HUDEP-2 (cell line): ENCODE measurements around the gene KPNB1.

Experiments
- DNase-seq, 76 experiments: peaks; one replicate each; lab custom pipeline; 2025; ENCODE audit not compliant: unreplicated experiment in 76 of 76; lab: John Stamatoyannopoulos, UW

Gene KPNB1

DNA sequence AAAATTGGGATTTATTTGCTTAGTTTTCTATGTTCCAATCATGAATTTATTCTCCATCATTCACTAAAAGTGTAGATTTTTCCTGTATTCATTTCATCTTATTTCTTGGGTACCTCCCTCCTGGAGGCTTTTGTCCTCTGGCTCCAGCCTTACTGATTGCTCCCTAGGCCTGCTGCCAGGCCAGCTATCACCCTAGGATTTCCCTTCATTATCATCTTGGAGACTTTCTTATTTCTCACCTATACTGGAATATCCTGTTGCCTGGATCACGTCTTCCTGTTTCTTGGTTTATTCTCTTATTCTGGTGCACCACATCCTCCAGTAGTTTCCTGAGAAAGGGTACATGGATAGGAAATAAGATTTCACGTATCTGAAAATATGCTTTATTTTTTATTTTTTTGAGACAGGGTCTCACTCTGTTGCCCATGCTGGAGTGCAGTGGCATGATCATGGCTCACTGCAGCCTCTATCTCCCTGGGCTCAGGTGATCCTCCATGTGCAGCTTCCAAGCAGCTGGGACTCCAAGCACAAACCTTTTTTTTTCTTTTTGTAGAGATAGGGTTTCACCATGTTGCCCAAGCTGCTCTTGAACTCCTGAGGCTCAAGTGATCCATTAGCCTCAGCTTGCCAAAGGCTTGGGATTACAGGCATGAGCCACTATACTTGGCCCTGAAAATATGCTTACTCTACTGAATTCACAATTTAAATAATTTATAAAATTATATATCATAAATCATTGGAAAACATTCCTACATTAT lies 13.3 kb upstream of the KPNB1 start:
- DNase-seq, result no peak

DNA sequence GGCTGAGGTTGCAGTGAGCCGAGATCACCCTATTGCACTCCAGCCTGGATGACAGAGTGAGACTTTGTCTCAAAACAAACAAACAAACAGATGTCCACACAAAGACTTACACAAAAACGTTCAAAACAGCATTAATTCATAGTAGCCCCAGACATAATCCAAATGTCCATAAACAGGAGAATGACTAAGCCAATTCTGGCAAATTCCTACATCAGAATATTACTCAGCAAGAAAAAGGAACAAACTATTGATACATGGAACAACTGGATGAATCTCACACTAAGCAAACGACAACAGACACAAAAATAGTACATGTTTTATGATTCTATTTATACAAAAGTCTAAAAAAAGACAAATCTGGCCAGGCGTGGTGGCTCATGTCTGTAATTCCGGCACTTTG lies 10.8 kb upstream of the KPNB1 start:
- no peak for DNase-seq

DNA sequence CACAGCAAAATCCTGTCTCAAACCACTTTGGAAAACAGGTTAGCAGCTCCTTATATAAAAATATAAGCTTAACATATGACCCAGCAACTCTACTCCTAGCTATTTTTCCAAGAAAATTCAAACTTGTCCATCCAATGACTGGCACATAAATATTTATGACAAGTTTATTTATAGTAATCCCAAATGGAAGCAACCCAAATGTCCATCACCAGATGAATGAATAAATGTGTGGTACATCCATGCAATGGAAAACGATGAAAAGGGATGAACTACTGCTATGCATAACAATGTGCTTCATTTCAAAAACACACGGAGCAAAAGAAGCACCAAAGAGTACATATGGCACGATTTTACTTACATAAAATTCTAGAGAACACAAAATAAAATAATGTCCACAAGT lies 9.6 kb upstream of the KPNB1 start:
- no peak for DNase-seq

DNA sequence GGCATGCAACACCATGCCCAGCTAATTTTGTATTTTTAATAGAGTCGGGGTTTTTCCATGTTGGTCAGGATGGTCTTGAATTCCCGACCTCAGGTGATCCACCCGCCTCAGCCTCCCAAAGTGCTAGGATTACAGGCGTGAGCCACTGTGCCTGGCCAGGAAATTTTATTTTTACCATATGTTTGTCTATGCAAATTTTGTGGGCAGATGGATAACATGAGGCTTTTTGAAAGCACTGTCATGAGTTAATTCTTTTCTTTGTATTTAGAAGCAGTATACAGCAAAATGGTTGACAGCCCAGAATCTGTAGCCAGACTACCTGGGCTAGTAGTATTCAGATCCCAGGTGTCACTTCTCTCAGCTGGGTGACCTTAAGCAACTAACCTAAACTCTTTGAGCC lies 8.5 kb upstream of the KPNB1 start:
- no peak for DNase-seq

DNA sequence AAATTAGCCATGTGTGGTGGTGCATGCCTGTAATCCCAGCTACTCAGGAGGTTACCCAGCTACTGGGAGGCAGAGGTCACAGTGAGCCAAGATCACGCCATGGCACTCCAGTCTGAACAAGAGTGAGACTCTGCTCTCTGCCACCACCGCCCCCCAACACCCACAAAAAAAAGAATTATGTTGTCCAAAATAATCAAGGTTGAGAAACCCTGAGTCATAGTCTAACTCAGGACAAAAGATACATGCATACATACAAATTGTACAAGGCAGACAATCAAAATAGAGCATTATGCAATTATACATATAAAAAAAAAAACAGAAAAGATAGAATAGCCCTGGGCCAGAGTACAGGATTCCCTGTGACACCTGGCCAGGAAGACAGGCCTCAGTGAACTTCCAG lies 6.6 kb upstream of the KPNB1 start:
- DNase-seq, result no peak

DNA sequence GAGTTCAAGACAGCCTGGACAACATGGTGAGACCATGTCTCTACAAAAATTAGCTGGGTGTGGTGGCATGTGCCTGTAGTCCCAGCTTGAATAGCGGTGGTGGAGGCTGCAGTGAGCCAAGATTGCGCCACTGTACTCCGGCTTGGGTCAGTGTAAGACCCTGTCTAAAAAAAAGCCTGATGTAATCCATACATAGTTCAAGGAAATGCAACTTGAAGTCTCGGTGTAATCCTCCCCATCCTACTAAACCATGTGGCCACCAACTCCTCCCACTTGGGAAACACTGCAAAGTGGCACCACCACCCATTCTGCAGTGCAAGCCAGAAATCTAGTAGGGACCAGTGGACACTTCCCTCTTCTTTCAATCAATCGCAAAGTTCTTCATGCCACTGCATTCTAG lies 5.4 kb upstream of the KPNB1 start:
- DNase-seq, result no peak

DNA sequence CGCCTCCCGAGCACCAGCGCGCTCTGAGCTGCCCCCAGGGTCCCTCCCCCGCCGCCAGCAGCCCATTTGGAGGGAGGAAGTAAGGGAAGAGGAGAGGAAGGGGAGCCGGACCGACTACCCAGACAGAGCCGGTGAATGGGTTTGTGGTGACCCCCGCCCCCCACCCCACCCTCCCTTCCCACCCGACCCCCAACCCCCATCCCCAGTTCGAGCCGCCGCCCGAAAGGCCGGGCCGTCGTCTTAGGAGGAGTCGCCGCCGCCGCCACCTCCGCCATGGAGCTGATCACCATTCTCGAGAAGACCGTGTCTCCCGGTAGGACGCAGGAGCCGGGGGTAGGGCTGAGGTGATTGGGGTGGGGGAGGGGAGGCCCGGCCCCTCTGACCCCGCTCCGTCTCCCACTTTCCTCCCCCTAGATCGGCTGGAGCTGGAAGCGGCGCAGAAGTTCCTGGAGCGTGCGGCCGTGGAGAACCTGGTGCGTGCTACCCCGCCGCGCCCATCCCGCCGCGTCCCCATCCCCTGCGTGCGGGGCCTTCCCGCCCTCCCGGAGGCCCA lies 329 bp downstream of the KPNB1 start:
- peak in 17 of 76 experiments; percentile 31 to 84 (median 62) for DNase-seq

DNA sequence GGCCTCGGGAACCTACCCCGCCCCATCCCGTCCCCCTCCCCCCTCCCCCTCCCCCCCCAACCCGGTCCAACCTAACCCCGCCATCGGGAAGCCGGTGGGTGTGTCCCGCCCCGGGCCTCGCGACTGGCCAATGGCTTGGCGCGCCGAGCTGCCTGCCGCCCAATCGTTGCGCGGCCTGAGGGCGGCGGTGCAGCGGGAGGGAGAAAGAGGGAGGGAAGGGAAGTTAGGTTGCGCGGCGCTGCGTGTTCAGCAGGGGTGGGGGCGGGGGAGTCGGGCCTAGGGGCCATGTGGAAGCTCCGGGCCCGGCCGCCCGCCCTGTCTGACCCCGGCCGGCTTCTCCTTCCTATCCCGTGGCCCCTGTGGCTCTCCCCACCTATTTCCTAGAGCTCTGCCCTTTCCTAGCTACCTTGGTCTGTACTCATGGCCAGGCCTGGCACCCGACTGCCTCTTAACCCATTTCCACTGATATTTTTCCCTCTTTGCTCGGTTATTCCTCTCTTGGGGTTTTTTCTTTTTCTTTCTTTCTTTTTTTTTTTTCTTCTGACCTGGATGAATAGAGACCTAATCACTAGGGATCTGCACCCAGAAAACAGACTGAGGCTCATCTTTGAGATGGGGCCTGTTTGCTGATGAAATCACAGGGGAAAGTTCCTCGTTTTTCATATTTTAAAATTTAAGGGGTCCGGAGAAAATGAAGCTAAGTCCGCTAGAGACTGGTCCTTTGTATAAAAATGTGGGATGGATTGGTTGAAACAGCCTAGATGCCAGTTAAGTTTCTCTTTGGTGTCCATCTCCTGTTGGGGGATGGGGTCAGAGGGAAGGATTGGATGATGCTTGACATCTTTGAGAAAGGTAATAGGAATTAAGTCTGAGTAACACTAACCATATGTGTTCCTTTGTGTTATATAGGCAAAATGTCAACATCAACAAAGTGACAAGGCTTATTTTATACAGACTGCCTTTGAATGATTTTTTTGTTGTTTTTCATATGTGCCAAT lies 1.1 kb downstream of the KPNB1 start:
- DNase-seq, result peak in 75 of 76 experiments; percentile 21 to 98 (median 93)

DNA sequence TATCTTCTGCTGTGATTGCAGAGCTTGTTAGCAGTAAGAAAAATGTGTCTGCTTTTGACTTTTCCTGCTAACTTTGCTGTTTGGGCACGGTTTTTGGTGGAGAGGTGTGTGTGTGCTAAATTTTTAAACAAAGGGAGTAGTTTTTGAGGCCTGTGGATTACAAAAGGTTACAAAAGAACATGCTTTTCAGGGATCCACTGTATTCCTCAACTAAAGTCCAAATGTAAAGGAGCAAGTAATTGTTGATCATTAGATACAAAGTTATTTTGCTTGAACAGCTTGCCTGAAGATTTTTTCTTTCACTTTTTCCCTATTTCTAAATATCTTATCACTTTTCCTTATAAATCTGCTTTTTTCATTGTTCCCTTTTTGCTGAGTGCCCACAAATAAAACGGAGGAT lies 2.0 kb downstream of the KPNB1 start:
- no peak for DNase-seq

DNA sequence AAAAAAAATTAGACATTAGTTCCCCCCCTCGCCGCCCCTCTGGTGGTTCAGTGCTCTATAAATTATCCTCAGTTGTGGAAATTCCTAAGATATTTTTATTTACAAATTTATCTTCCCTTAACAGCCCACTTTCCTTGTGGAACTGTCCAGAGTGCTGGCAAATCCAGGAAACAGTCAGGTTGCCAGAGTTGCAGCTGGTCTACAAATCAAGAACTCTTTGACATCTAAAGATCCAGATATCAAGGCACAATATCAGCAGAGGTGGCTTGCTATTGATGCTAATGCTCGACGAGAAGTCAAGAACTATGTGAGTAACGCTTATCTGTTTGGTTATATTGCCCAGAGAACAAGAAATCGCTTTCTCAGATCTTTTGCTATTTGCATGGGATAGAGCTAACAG lies 2.9 kb downstream of the KPNB1 start:
- peak in 1 of 76 experiments; percentile 6 for DNase-seq

DNA sequence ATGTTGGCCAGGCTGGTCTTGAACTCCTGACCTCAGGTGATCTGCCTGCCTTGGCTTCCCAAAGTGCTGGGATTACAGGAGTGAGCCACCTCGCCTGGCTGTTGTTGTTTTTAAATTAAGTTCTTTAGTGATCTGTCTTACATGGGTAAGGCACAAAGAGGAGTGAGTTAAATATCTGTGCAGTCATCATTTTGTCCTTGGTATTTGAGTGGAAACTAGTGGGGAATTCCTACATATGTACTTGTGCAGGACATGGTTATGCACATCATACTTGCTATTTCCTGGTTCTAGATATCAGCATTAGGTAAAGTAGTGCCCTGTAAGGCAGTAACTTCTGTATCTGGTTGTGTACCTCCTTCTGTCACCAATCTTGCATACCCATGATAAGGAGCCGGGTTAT lies 3.7 kb downstream of the KPNB1 start:
- no peak for DNase-seq

DNA sequence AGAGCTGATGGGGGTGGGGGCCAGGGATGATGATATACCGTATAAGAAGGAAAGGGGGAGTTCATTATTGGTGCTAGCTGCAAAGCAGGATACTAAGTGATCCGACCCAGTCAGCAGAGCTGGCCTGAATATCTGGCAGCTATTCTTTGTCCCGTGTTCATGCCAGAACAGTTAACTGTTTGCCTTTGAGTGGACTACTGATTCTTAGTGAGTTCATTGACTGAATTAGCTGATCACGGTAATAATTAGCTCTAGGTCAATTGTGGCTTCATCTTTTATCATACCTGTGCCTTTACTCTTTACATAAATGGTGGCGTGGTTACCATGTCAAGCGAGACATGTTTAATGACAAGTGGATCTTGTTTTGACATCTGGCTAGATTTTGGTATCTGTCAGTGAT lies 5.3 kb downstream of the KPNB1 start:
- no peak for DNase-seq

DNA sequence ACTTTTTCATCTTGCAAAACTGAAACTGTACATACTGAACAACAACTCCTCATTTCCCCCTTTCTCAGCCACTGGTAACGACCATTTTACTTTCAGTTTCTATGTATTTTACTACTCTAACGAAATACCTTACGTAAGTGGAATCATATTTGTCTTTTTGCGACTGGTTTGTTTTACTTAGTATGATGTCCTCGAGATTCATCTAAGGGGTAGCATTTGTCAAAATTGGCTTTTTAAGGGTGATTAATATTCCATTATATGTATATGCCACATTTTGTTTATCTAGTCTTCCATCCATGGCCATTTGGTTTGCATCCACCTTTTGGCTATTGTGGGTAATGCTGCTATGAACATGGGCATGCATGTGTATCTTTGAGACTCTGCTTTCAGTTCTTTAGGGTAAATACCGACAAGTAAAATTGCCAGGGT lies 10.4 kb downstream of the KPNB1 start:
- no peak for DNase-seq

DNA sequence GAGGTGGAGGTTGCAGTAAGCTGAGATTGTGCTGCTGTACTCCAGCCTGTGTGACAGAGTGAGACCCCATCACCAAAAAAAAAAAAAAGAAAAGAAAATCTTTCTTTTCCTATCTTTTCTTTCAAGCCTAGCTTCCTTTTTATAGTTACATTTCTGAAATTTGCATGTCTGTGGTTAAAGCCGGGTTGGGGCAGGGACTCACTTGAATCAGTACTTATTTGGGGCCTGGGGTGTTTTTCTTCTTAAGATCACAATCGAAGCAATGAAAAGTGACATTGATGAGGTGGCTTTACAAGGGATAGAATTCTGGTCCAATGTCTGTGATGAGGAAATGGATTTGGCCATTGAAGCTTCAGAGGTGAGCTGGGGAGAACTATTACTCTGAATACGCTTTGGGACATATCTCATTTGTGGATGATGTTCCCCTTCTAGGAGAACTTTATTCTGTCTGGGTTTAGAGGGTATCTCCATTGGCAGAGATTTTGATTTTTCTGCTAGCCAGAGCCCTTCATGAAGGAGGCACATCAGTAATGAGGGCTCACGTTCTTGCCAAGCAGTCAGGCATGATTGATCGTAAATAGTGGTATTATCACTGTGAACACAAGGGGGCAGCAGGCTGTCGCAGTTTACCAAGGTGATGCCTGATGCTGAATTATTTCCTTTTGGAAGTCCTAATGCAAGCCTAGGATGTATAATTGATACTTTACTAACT lies 14.3 kb downstream of the KPNB1 start:
- DNase-seq, result peak in 46 of 76 experiments; percentile 3 to 72 (median 28)

DNA sequence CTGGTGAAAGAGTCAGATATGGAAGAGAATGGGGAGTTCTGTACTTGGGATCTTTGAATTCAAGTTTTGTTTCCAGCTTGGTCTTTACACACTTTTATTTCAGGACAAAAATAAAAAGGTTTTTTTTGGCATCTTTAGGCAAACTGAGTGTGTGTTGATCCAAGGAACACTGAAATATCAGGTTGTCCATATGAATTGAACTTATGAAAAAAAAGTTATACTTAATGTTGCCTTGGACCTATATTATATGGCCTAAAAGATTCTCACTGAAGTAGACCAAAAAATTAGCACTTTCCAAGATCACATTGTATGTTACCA lies 14.9 kb downstream of the KPNB1 start:
- DNase-seq, result no peak

DNA sequence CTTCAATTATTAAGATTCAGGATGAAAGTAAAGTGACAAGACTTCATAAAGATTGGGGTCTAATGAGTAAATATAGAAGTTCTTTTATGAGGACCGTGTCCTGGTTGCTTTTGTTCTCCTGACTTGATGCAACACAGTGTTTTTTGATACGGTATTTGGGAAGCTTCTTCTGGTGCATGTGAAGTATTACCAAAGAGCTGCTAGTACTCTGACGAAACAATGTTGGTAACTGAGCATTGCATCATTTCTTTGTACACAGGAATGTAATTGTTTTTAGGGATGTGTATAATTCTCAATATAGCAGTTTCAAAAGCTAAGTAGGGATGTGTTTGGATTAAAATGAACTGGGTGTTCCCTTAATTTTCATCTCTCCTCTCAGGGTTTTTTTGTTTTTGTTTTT lies 15.9 kb downstream of the KPNB1 start:
- no peak for DNase-seq

DNA sequence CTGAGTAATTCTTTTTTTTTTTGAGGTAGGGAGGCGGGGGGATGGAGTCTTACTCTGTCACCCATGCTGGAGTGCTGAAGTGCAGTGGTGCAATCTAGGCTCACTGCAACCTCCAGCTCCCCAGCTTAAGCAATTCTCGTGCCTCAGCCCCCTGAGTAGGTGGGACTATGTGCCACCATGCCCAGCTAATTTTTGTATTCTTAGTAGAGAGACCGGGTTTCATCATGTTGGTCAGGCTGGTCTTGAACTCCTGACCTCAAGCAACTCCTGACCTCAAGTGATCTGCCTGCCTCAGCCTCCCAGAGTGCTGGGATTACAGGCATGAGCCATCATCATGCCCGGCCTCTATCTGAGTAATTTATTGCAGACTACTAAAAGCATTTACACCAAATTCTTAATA lies 19.4 kb downstream of the KPNB1 start:
- DNase-seq, result no peak

DNA sequence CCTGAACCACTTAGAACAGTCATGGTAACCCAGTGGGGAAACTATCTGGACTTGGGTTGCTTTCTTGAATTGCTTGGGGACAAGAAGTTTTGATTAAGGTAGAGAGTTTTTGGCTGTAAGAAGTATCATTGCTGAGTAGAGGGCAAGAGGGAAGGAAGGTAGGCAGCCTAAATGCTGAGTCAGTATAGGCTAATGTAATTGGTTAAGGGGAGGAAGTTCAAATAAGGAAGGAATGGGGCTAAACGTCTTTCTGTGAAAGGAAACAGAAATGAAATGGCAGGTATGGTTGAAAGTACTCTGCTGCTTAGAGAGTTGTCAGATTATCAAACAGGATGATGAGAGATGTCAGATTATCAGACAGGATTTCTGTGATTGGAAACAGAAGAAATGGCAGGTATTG lies 20.3 kb downstream of the KPNB1 start:
- no peak for DNase-seq

DNA sequence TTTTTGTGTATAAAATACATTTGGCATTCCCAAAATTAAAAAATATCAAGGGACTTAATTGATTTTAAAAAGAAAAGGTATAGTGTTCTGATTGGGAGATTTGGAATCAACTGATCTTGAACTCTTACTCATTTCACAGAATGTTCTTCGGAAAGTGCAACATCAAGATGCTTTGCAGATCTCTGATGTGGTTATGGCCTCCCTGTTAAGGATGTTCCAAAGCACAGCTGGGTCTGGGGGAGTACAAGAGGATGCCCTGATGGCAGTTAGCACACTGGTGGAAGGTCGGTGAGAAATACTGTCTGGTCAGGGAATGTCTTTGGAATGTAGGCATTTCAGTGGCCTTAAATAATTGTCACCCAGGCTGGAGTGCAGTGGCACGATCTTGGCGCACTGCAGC lies 24.8 kb downstream of the KPNB1 start:
- DNase-seq, result no peak

DNA sequence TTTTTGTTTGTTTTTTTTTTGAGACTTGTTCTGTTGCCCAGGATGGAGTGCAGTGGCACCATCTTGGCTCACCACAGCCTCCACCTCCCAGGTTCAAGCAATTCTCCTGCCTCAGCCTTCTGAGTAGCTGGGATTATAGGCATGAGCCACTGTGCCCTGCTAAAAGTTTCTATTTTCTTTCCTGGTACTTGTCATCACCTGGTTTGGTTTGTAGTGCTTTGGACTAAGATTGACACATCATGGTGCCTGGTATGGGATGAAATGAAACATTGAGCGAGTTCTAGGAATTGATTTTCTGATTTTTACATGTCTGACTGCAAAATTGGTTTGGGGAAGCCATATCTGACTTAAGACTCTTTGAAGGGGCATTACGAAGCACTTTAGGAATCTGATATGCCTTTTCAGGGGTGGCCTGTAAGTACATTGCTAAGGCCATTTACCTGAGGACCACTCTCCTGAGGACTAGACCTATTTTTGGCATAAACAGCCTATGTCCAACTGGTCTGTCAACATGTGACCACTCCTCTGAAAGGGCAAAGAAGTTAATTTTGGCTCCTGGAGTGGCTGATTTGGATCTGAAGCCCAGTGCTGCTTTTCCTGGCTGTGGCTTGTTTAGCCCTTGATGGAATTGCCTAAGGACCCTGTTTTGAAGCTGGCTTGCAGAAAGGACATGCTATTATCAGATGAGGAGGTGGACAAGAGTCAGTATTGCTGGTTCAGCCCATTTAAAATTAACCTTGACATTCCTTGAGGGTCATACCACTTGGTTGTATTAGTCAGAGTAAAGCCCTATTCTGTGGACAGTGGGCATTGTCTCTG lies 25.9 kb downstream of the KPNB1 start:
- DNase-seq, result no peak
